Muscle layer of duodenum (tissue), 2 donors: ENCODE data around the gene SH3BP2.

ENCODE experiments used
- H3K27ac ChIP-seq: one replicate; pipeline ENCODE4 v1.7.0; 2013; ENCODE audit warnings: mild to moderate bottlenecking, low read length
- H3K27me3 ChIP-seq: one replicate; pipeline ENCODE4 v1.7.0; 2013; ENCODE audit warnings: low read depth, mild to moderate bottlenecking, control low read depth, low read length
- H3K36me3 ChIP-seq, 2 donors: one replicate each; pipeline ENCODE4 v1.7.0; 2013; ENCODE audit warnings: low read length in 2 of 2, control low read depth in 1 of 2, mild to moderate bottlenecking in 1 of 2; ENCODE audit not compliant: insufficient read depth in 2 of 2, control insufficient read depth in 1 of 2
- H3K4me1 ChIP-seq, 2 donors: one replicate each; pipeline ENCODE4 v1.7.0; 2013; ENCODE audit warnings: low read length in 2 of 2, mild to moderate bottlenecking in 2 of 2, control low read depth in 1 of 2, moderate library complexity in 1 of 2; ENCODE audit not compliant: insufficient read depth in 2 of 2, control insufficient read depth in 1 of 2
- H3K4me3 ChIP-seq, 2 donors: one replicate each; pipeline ENCODE4 v1.7.0; 2013; ENCODE audit warnings: low read length in 2 of 2, low read depth in 1 of 2, mild to moderate bottlenecking in 1 of 2
- H3K9me3 ChIP-seq, 2 donors: one replicate each; pipeline ENCODE4 v1.7.0; 2013; ENCODE audit warnings: low read length in 2 of 2, control low read depth in 1 of 2, mild to moderate bottlenecking in 1 of 2; ENCODE audit not compliant: control insufficient read depth in 1 of 2
- donor health status: healthy.

SH3BP2 gene

GRCh38 chr4:2886622-2887021 is 93.7 kb downstream of the SH3BP2 start:
- H3K36me3 ChIP-seq = peaks cover 39% of the 10 kb centered on the region in 2 donors

DNA sequence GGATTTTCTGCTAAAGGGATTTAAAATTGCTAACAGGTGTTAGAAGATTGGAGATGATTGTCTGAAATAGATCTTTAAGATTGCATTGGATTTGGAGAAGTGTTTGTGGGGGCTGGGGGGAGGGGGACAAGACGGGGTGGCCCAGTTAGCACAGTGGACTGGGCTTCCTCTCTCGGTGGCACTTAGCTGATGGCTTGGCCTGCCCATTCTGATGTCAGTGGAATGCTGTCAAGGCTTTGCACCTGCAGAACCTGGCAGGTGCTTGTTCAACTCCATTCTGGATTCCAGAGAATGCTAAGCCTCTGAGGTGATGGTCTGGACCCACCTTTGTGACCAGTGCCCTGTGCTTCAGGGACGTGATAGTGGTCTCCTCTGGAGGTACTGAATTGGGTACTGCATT is 94.5 kb downstream of the SH3BP2 start:
- H3K27ac ChIP-seq = no peak overlapping the region
- H3K27me3 ChIP-seq = no peaks in the 10 kb centered on the region
- H3K9me3 ChIP-seq = no peaks in the 10 kb centered on the region
- H3K4me3 ChIP-seq = no peak overlapping the region
- H3K36me3 ChIP-seq = peaks cover 32 to 36% of the 10 kb centered on the region in 2 donors
- no peaks in the 10 kb centered on the region for H3K4me1 ChIP-seq

More at GRCh38 chr4:2886622-2887021, 93.7 kb downstream of the SH3BP2 start:
- no peak overlapping the region for H3K27ac ChIP-seq
- no peak overlapping the region for H3K4me3 ChIP-seq
- H3K4me1 ChIP-seq = no peaks in the 10 kb centered on the region
- H3K9me3 ChIP-seq = no peaks in the 10 kb centered on the region
- no peaks in the 10 kb centered on the region for H3K27me3 ChIP-seq

GRCh38 chr4:2888886-2889285 is 96.0 kb downstream of the SH3BP2 start:
- Histone ChIP-seq H3K36me3 (peaks cover 30 to 31% of the 10 kb centered on the region in 2 donors), H3K27ac (no peak overlapping the region), H3K4me1 (peaks cover 4% of the 10 kb centered on the region in 2 donors), H3K4me3 (no peak overlapping the region), H3K27me3 (no peaks in the 10 kb centered on the region), H3K9me3 (no peaks in the 10 kb centered on the region)
